HG02610 (cell line): ENCODE results near the gene MTM1.

ENCODE experiments used
- ATAC-seq: cut with Tn5 transposase; IDR thresholded peaks from one replicate; pipeline ENCODE4 v1.9.1; 2021; ENCODE audit warnings: mild to moderate bottlenecking, moderate library complexity; ENCODE audit not compliant: unreplicated experiment

The MTM1 gene

GRCh38 chrX:150548251-150548650 lies 20.2 kb upstream of the MTM1 start:
- no peak for ATAC-seq

DNA sequence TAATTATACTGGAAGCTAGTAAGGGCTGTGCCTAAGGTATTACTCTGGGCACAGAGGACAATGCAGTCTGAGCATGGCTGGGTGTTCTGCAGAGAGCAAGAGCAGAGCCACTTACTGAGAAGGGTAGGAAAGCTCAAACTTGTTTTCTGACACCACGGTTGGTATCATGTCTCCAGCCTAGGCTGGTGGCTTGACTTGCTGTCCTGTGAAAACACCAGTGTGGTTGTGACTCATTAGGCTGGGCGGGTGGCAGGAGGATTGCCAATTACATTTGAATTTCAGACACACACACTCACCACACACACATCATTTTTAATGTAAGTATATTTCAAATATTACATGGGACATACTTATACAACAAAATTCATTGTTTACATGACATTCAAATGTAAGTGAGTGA lies 19.7 kb upstream of the MTM1 start:
- ATAC-seq = no peak

DNA sequence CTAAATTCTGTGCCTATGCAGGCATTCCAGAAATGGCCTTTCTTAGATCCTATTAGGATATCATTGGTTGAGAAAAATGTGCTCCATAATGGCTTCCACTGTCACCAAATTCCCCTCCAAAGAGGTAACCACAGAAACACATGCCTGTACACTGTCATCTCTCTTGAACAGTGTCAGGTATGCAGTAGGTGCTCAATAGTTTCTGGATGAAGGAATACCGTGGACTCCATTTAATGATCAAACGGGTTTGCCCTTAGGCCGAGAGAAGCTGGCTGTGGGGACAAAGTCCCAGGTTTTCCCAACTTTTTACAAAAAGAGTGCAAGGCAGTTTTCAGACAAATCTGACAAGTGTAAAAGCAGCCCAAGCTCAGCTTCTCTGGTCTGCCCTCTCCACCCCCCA lies 16.5 kb upstream of the MTM1 start:
- no peak for ATAC-seq

GRCh38 chrX:150558424-150558823 lies 10.0 kb upstream of the MTM1 start:
- no peak for ATAC-seq

DNA sequence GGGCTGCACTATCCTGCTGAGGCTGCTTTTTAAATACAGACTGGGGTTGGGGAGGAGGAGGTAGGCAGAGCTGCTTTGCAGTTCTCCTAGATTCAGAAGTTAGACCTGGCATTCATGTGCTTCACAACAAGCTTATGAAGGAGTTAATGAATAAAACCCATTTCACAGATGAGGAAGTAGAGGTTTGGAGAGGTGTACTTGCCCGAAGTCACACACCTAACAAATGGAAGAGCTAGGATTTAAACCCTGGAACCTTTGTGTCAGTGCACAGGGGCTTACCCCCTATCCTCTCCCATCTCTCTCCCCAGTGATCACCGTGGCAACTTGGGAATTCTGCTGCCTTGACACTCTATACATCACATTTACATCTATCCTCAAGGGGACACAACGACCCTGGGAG lies 3.6 kb upstream of the MTM1 start:
- no peak for ATAC-seq

DNA sequence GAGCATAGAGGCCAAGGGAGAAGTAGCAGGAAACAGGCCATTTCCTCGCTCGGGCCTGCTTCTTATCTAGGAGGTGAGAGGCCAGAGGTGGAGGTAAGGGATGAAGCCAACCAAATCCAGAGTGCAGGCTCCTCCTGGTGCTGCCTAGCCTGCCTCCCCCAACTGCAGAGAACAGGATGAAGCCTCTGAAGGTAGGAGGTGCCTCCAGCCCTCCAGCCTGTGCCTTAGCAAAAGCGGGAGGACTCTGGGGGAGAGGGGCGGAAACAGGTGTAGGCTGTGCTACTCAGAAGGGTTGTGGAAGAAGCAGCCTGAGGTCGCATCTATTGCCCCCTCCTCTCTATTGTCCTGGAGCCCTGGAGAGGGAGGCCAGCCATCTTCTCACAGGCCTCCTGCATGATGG lies 2.9 kb upstream of the MTM1 start:
- no peak for ATAC-seq

DNA sequence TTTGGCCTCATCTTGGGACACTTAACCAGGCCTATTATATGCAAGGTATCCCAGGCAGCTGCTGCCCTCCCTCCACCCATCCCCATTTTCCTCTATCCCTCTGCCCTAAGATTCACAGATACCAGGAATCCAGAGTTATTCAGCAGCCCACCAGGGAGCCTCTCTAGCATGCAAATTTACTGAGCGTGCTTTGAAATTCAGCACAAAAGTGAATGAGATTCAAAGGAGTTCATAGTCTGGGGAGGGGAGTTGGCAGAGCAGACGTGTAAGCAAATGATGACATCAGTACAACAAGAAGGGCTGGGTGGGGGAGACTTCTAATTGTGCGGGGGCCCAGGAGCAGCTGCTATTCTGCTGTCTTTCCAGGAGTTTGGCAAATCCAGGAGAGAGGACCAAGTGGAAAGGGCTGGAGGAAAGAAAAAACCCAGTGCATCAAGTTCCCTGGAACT lies 1.7 kb upstream of the MTM1 start:
- ATAC-seq = no peak

DNA sequence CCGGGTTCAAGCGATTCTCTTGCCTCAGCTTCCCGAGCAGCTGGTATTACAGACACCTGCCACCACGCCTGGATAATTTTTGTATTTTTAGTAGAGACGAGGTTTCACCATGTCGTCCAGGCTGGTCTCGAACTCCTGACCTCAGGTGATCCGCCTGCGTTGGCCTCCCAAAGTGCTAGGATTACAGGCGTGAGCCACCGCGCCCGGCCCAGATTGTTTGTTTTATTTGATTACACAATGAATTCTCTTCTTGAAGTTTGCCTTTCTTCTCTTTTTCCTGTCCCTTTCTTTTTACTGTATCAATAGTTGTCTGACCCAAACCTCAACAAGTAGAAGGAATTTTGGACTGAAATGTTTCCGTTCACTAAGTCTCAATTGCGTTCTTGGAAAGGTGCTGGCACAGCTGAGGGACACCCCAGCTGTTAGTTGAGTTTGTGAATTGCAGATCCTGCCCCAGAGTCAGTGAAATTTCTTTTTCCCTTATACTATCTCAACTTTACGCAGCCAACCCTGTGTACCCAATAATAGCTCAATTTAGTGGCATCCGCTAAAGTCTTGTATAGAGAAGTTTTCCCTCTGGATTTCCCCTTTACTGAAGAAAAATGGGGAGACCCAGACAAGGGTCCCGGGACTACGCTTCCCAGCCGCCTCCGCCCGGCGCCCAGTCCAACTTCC lies 639 bp upstream of the MTM1 start:
- no peak for ATAC-seq

DNA sequence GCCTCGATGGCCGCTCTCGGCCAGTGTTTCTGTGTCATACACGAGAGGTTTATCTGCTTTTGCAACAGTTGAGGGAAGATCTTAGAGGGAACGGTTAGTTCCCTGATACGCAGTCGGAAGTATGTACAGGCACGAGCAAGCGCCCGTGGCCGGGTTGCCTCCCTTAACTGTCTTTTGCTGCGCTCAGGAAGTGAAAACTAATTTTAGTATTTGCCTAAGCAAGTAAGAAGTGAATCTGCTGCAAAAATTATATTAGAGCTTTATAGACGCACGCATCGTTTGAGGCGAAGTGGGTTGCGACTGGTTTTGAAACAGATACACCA lies 695 bp downstream of the MTM1 start:
- ATAC-seq = peak; percentile 19

DNA sequence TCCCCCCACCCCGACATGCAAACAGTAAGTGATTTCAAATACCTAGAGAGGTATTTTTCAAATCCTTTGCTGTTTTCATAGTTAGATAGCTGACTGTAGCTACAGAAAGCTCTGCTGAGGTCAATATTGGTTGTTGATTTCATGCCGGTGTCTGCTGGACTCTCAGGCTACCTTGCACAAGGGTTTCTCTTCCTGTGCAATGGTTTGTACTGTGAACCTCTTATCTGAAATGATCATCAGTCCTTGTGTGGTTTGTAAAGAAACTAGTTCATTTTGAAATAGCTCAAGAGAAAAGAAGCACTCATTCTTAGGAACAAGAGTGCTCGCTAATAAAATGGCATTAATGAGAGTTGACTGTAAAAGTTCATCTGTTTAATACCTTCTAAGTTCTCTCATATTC lies 2.1 kb downstream of the MTM1 start:
- ATAC-seq = no peak

DNA sequence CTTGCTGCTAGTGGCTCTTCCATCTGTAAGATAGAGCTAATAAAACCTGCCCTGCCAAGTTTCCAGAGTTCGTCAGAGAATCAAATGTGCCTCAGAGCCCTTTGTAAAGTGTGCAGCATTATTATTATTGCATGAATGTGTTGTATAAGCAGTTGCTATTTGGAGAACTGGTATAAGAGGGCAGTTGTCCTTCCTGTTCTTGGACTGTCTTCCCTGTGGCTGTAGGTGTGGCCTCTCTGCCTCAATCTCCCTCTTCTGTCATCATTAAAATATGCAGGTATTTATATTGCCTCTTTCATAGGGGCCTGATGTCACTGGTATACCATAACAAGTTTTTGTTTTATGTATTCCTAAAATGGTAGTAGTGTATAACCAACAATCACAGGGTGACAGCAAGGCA lies 3.8 kb downstream of the MTM1 start:
- no peak for ATAC-seq

- ATAC-seq = no peak
Observed at GRCh38 chrX:150573106-150573505, 4.7 kb downstream of the MTM1 start.

- ATAC-seq = peak; percentile 46
Observed at GRCh38 chrX:150573702-150574101, 5.3 kb downstream of the MTM1 start.

GRCh38 chrX:150574559-150575418 lies 6.4 kb downstream of the MTM1 start:
- peak; percentile 65 for ATAC-seq

- no peak for ATAC-seq
Observed at GRCh38 chrX:150575419-150575814, 7.0 kb downstream of the MTM1 start.

- ATAC-seq = no peak
Observed at GRCh38 chrX:150577174-150577573, 8.8 kb downstream of the MTM1 start.

DNA sequence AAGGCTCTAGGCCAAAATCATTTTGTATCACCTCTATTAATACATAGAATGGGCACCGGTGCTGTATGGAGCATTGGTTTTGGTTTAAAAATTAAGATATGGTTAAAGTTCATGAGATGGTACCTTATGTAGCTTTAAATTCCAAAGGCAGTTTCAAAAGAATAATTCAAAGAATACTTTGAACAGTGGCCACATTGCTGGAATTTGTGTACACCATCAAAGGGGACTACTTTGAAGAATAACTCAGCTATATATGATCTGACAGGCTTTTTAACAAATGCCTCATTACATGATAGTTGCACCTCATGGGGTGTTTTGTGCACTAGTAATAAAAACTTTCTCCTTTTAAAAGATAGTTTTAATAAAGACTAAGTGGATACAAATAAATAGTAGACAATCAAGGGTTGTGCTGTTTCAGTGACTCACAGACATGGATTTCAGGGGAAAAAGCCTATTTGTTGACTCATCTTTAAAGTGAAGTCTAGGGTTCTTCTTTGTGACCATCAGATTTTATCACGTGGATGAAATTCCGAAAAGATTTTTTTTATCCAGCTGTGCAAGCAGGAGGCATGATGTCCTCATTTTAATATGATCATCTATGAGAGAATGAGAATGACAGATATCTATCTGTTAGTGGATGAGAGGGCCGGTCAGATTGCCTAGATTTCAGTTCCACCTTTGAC lies 12.8 kb downstream of the MTM1 start:
- ATAC-seq = no peak

- no peak for ATAC-seq
Observed at GRCh38 chrX:150582338-150582948, 14.0 kb downstream of the MTM1 start.

DNA sequence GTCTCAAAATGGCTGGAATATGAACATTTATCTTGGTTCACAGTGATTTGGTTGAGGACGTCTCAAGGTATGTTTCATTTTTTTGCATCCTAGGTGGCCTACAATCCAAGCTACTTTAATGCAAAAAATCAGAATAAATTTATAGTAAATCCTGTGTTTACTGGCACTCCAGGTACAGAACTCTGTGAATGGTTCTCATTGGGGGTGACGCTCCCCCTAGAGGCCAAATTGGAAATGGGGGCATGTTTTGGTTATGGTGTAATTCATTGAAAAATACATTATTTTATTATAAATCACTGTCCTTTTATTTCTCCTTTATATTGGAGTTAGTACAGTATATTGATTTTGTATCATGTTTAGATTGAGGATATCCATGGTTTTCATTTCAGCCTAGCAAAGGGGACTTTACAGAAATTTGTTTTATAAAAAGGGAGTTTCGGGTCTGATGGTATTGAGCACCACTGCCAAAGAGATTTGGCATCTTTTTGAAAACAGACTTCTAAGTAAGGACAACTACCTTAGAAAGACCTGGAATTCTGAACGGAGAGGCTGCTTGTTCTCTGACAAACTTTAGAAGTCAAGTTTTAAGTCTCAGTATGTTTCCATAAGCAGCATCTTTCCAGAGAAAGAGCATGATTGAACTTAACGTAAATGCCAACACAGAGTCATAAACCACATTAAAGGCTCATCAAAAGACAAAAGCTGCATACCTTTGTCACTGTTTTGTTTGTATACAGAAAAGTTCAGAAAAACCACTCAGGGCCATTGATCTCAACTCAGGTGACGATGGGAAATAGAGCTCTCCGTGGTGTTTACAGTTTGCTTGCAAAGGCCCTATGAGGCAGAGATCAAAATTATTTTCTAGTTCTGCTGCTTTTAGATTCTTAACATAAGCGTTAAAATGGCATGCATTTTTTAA lies 19.4 kb downstream of the MTM1 start:
- ATAC-seq = no peak

DNA sequence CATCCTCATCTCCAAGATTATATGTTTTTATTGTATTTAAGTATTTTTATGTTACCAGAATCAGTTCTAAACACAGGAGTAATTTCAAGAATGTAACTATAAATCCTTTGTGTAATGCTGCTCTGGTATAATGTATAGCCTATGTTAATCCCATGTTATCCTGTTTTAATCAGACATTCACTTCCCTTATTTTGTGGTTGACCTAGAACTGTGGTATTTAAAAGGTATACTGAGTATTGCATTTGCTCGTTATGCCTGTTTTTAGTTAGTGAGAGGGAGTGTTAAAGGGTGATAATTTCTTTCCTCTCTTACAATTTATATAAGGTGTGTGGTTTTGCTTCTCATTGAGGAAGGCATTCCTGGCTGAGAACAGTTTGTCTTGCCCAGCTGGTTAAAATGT lies 26.2 kb downstream of the MTM1 start:
- ATAC-seq = no peak

DNA sequence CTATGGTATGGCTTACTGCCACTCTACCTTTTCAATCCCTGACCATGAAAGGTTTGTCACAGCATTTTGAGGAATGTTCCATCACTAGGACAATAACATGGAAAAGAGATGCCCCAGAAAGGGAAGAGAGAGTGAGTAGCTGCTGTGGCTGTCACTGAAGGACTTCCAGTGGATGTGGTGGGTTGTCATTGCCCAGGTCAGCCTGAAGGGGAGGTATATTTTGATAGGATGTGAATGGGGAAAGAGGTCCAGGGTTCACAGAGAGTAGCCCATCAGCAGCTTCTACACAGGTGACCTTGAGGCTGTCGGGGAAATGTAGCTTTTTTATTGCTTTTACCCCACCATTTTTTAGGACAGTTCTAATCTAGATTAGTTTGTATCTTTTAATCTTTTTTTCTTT lies 30.8 kb downstream of the MTM1 start:
- ATAC-seq = no peak
